DOHH2 (cell line): ENCODE measurements around the gene RIPK4.

ENCODE experiments used
- H3F3A ChIP-seq: fragments of 200-600 bp; sonication (generic), shearing (Covaris generic); 2 replicates; pipeline ENCODE4 v1.6.0; 2016; ENCODE audit warnings: antibody characterized with exemption, mild to moderate bottlenecking; ENCODE audit not compliant: control insufficient read depth, insufficient read depth
- H3K27ac ChIP-seq: fragments of 200-600 bp; sonication (generic); 2 replicates; pipeline ENCODE4 v1.5.1; 2014; ENCODE audit warnings: low read depth, mild to moderate bottlenecking, low read length, moderate library complexity
- H3K27me3 ChIP-seq: fragments of 200-600 bp; sonication (generic); 2 replicates; pipeline ENCODE4 v1.6.1; 2014; ENCODE audit warnings: mild to moderate bottlenecking, low read length, mixed read lengths; ENCODE audit not compliant: control insufficient read depth
- H3K36me3 ChIP-seq: fragments of 200-600 bp; sonication (generic); 2 replicates; pipeline ENCODE4 v1.6.1; 2014; ENCODE audit warnings: mild to moderate bottlenecking, low read length, moderate library complexity, mixed read lengths; ENCODE audit not compliant: control insufficient read depth
- H3K4me1 ChIP-seq: fragments of 200-600 bp; sonication (generic); 2 replicates; pipeline ENCODE4 v1.6.1; 2014; ENCODE audit warnings: mild to moderate bottlenecking, low read length, mixed read lengths; ENCODE audit not compliant: control insufficient read depth
- H3K4me2 ChIP-seq: fragments of 200-600 bp; sonication (generic); 2 replicates; pipeline ENCODE4 v1.6.0; 2014; ENCODE audit warnings: mild to moderate bottlenecking, low read length, moderate library complexity
- H3K4me3 ChIP-seq: fragments of 200-600 bp; sonication (generic); 2 replicates; pipeline ENCODE4 v1.5.1; 2014; ENCODE audit warnings: mild to moderate bottlenecking, low read length, mixed read lengths
- H3K79me2 ChIP-seq: fragments of 200-600 bp; sonication (generic); 2 replicates; pipeline ENCODE4 v1.6.1; 2014; ENCODE audit warnings: mild to moderate bottlenecking, low read length, mixed read lengths; ENCODE audit not compliant: control insufficient read depth
- H3K9me2 ChIP-seq: fragments of 200-600 bp; sonication (generic); replicated peaks from 2 replicates; pipeline ENCODE4 v1.6.1; 2014; ENCODE audit warnings: mild to moderate bottlenecking, low read length, mixed read lengths; ENCODE audit not compliant: control insufficient read depth
- H3K9me3 ChIP-seq: fragments of 200-600 bp; sonication (generic); 2 replicates; pipeline ENCODE4 v1.6.1; 2014; ENCODE audit warnings: antibody characterized with exemption, low read length, mixed read lengths; ENCODE audit not compliant: control insufficient read depth, insufficient read depth
- H4K20me1 ChIP-seq: fragments of 200-600 bp; sonication (generic); 2 replicates; pipeline ENCODE4 v1.6.0; 2014; ENCODE audit warnings: low read depth, mild to moderate bottlenecking, antibody characterized with exemption, low read length, moderate library complexity; ENCODE audit not compliant: control insufficient read depth, insufficient read depth
- CTCF ChIP-seq: fragments of 200-600 bp; sonication (generic); IDR thresholded peaks from one replicate; pipeline ENCODE4 v1.5.1; 2014; ENCODE audit warnings: antibody characterized with exemption, mild to moderate bottlenecking, low read depth, low read length; ENCODE audit not compliant: poor library complexity, severe bottlenecking
- EZH2phosphoT487 ChIP-seq: fragments of 200-600 bp; sonication (generic); IDR thresholded peaks from 2 replicates; pipeline ENCODE4 v1.6.1; 2017; ENCODE audit warnings: borderline replicate concordance, mild to moderate bottlenecking, antibody characterized with exemption, low read length, moderate library complexity, mixed read lengths

Gene RIPK4

GRCh38 chr21:41742073-41742875 is 24.6 kb downstream of the RIPK4 start:
- Histone ChIP-seq H3K27me3 (no peaks in the 10 kb centered on the region), H3K9me2 (no peaks in the 10 kb centered on the region), H3K9me3 (peaks cover 4% of the 10 kb centered on the region; the same call in 1 of the 2 replicates), H4K20me1 (no peaks in the 10 kb centered on the region), H3K4me1 (no peaks in the 10 kb centered on the region), H3K36me3 (no peaks in the 10 kb centered on the region), H3K4me3 (no peak overlapping the region), H3K27ac (no peak overlapping the region), H3K79me2 (no peaks in the 10 kb centered on the region), H3K4me2 (no peak overlapping the region), H3F3A (no peaks in the 10 kb centered on the region)
- no peak for TF ChIP-seq CTCF
- no peak for TF ChIP-seq EZH2phosphoT487

- no peak overlapping the region for H3K4me2 ChIP-seq
- no peaks in the 10 kb centered on the region for H3K79me2 ChIP-seq
- no peak overlapping the region for H3K27ac ChIP-seq
- H3K36me3 ChIP-seq = no peaks in the 10 kb centered on the region
- H4K20me1 ChIP-seq = no peaks in the 10 kb centered on the region
- TF ChIP-seq EZH2phosphoT487 = no peak
- TF ChIP-seq CTCF = no peak
- no peak overlapping the region for H3K4me3 ChIP-seq
- no peaks in the 10 kb centered on the region for H3K9me2 ChIP-seq
- H3K27me3 ChIP-seq = no peaks in the 10 kb centered on the region
- no peaks in the 10 kb centered on the region for H3K4me1 ChIP-seq
- peaks cover 4% of the 10 kb centered on the region; the same call in 1 of the 2 replicates for H3K9me3 ChIP-seq
- no peaks in the 10 kb centered on the region for H3F3A ChIP-seq
Measured at GRCh38 chr21:41741253-41742072, 25.4 kb downstream of the RIPK4 start.

- H3K4me2 ChIP-seq = no peak overlapping the region
- no peaks in the 10 kb centered on the region for H3K79me2 ChIP-seq
- no peaks in the 10 kb centered on the region for H4K20me1 ChIP-seq
- H3K4me1 ChIP-seq = no peaks in the 10 kb centered on the region
- TF ChIP-seq CTCF = no peak
- no peak for TF ChIP-seq EZH2phosphoT487
- H3K9me3 ChIP-seq = peaks cover 4% of the 10 kb centered on the region; the same call in 1 of the 2 replicates
- no peaks in the 10 kb centered on the region for H3K27me3 ChIP-seq
- H3F3A ChIP-seq = no peaks in the 10 kb centered on the region
- no peaks in the 10 kb centered on the region for H3K36me3 ChIP-seq
- no peak overlapping the region for H3K27ac ChIP-seq
- no peaks in the 10 kb centered on the region for H3K9me2 ChIP-seq
- no peak overlapping the region for H3K4me3 ChIP-seq
Measured at GRCh38 chr21:41740604-41741252, 26.1 kb downstream of the RIPK4 start.
